GM15510 (cell line): ENCODE measurements around the gene HIGD1B.

Source experiments
- POLR2A ChIP-seq: IDR thresholded peaks from 3 replicates; pipeline ENCODE4 v1.6.1; 2011; ENCODE audit warnings: borderline replicate concordance; ENCODE audit not compliant: insufficient read length; ENCODE audit errors: extremely low read depth

The HIGD1B gene

DNA sequence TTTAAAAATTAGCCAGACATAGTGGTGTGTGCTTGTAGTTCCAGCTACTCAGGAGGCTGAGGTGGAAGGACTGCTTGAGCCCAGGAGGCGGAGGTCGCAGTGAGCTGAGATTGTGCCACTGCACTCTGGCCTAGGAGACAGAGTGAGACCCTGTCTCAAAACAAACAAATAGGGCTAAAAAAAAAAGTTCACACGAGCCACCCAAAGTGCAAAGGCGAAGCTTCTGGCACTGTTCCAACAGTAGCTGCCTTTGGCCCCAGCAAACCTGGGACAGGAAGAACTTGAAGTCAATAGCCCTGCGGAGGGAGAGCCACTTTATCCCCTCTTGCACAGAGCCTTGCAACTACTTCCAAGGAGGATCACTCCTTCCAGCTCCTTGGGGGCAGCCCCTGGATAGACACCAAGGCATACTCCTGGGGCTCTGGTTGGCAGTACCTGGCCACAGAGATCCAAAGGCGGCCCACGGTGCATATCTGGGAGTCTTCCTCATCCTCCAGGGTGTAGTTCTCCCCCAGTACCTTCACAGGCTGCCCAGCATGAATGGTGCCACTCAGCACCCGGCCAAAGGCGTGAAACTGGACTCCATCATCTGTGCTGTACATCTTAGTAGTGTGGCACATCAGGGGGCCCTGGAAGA is 14.7 kb downstream of the HIGD1B start:
- TF ChIP-seq POLR2A = no peak

DNA sequence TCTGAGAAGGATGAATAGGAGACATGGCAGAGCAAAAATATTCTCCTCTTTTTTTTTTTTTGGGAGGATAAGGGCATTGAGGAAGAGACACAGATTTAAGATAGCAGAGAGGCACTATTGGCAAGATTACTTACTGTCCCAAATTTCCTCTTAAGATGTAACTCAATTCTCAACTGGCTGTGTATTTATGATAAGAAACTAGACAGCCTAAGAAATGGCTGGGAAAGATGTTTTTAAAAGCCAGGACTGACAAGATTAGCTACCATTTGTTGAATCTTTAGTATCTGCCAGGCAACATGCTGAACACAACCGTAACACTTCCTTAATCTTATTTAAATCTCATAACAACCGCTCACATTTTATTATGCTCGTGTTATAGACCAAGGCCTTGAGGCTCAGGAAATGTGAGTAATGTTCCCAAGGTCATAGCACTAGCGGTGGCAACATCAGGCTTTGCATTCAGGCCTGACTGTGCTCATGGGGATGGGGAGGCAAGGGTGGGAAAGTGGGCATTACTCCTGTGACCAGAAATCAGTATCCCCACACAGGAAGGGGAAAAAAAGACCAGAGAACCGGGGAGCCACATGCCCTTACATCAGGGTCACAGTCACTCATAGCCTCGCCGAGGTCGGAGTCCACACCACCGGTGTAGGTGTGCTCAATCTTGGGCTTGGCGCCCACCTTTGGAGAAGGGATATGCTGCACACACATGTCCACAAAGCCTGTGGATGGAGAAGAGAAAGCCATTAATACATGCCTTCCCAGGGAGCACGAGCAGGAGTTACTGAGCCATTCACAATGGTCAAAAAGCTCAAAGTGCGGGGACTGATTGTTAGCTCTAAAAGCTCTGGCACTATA is 15.6 kb downstream of the HIGD1B start:
- TF ChIP-seq POLR2A = no peak

DNA sequence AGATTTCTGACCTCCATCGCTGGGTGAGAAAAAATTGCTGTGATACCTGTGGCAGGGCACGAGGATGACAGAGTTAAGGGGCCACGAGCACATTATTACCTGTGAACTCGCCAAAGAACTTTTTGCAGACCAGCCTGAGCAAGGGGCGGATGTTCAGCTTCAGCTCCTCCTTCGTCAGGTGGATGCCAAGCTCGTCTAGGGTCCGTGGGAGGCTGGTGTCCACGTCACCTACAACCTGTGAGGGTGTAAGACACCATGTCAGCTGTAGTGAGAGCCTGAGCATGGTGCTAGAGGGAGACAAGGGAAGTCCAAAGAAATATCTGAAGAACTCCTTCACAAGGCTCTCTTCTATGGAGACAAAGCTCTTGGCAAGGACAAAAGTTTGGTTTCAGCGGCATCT is 17.1 kb downstream of the HIGD1B start:
- TF ChIP-seq POLR2A = no peak

GRCh38 chr17:44865231-44865660 is 17.6 kb downstream of the HIGD1B start:
- no peak for TF ChIP-seq POLR2A

- no peak for TF ChIP-seq POLR2A
Observed at GRCh38 chr17:44865931-44866330, 18.2 kb downstream of the HIGD1B start.

DNA sequence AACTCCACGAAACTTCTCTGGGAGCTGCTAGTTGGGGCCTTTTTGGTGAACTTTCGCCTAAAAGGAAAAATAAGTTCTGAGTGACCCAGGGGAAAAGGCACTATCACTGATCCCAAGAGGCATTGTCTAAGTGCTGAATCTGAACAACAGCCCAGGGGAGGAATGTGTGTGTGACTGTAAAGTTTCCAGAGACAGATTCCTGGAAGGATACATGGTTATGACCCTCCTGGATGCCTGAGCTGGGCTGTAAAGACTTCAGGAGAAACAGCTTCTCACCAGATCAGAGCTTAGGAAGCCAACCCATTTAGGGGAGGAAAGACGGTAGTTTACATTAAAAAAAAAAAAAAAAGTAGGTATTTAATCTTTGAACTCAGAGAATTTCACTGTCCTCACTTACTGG is 20.2 kb downstream of the HIGD1B start:
- no peak for TF ChIP-seq POLR2A

GRCh38 chr17:44871556-44871955 is 23.9 kb downstream of the HIGD1B start:
- TF ChIP-seq POLR2A = no peak

- TF ChIP-seq POLR2A = no peak
Observed at GRCh38 chr17:44872131-44872768, 24.6 kb downstream of the HIGD1B start.

- TF ChIP-seq POLR2A = no peak
Observed at GRCh38 chr17:44875761-44876160, 28.1 kb downstream of the HIGD1B start.

GRCh38 chr17:44877121-44877520 is 29.4 kb downstream of the HIGD1B start:
- no peak for TF ChIP-seq POLR2A

DNA sequence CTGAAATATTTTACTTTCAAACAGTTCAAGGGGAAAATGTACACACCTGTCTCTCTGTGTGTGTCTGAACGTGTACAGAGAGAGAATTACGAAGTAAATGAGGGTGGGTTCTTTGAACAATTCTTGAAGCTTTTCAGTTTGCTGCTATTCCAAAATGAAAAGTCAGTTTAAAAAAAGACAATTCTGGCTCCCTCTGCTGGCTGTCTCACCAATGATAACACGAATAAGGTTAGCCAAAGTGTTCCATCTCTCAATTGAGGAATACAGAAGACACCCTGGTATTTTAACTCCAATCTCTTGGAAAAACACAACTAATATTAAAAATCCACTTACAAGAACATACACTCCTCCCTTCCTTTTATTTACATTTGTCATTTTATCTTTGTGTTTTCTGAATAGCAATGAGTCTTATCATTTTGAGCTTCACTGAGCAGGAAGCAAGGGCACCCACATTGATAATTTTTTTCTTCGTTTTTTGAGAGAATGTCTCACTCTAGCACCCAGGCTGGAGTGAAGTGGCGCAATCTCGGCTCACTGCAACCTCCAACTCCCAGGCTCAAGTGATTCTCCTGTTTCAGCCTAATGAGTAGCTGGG is 31.0 kb downstream of the HIGD1B start:
- TF ChIP-seq POLR2A = no peak

DNA sequence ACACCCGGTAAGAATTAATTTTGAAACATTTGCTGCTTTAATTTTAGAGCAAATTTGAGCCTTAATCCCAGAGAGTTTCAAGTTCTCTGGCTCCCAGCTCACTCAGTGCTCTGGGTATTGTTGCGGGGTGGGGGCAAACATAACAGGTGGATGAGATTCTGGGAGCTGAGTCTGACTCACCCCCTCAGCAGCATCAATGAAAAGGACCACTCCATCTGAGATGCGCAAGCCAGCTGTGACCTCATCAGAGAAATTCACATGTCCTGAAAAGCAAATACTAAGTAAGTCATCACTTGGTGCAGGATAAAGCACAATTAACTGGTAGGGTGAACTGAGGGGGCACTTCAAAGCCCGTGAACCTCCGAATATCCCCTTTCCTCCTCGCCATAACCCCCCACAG is 31.7 kb downstream of the HIGD1B start:
- TF ChIP-seq POLR2A = no peak

DNA sequence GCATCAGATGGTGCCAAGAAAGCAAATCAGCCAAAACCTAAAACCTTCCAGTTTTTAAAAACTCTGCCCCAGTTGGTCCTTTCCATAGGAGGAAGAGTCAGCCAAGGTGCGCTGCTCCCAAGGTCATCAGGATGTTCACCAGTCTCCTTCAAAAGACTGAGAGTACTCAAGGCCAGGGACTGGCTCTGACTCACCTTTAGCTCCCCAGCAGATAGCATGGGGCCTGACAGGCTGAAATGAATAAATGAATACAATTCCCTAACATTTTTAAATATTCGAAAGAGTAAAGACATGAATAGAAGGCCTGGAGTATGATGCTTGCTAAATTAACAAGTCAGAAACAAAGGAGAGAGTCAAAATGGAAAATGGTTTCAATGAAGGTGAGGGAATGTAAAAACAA is 32.4 kb downstream of the HIGD1B start:
- no peak for TF ChIP-seq POLR2A

GRCh38 chr17:44881145-44881544 is 33.5 kb downstream of the HIGD1B start:
- no peak for TF ChIP-seq POLR2A

DNA sequence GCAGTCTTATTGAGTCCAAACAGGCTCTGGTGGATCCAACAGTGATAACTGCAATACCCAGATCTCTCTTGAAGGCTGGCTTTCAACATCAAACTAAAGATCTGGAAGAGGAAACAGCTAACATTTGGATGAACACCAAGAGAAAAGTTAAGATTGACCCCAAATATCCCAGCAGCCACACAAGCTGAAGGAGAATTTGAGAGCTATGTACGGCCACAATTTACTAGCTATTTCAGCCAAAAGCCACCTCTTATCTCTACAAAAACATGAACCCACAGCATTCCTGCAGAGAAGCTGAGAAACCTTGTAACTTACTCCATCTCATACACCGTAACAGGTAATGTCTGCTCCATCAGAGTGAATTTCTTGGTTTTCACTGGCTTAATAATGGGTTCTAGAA is 37.3 kb downstream of the HIGD1B start:
- no peak for TF ChIP-seq POLR2A
